Measurements from ENCODE around the gene HLA-A.
A peak's percentile ranks its signal among the peaks of the same experiment; 100 is the strongest.
"Not testable (repeated sequence)": the region's sequence is repeated elsewhere in the genome, so short reads cannot be mapped to it uniquely, and the experiment has no call there.

HLA-A gene

DNA sequence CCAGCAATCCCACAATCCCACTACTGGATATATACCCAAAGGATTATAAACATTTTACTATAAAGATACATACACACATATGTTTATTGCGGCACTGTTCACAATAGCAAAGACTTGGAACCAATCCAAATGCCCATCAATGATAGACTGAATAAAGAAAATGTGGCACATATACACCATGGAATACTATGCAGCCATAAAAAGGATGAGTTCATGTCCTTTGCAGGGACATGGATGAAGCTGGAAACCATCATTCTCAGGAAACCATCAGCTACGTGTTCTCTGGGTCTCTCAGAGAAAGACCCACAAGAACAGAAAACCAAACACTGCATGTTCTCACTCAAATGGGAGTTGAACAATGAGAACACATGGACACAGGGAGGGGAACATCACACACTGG, 21.4 kb downstream of the HLA-A start:
- DNase-seq = not testable (repeated sequence)

DNA sequence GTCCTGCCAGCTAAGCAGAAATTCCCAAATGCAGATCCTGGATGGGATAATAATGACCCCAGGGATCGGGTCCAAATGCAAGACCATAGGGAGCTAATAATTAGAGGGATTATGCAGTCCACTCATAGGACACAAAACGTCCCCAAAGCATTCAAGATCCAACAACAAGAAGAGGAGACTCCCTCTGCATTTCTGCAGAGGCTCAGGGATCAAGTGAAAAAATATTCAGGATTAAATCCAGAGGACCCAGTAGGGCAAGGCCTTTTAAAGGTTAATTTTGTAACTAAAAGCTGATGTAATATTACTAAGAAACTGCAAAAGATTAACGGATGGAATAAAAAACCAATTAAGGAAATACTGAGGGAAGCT, 22.2 kb downstream of the HLA-A start:
- no peak for DNase-seq

DNA sequence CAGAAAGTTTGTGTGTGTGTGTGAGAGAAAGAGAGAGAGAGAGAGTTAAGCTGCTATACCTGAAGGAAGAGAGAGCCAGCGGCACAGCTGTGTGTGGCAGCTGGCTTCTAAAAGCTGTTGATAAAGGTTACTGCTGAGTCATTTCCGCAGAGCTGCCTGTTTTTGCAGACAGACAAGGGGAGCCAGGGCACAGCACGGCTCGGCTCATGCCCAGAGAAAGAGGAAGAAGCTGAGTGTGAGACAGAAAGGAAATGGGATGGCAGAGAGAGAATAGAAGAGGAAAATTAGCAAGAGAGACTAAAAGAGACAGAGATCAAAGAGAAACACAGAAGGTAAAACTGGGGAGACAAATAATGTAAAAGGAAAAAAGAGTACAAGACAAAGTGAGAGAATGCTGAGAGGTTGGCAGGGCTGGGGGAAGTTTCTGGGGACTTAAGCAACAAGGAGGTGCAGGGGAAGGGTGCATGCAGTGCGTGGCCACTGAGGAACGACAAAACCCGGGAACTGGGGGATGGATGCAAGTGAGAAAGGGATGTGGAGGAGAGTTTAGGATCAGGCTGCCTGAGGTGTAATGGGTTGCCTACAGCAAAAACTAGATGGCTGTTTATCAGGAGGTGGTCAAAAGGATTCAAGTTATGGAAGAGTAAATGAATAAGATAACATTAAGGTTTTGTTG, 22.7 kb downstream of the HLA-A start:
- peak; percentile 83 for DNase-seq

DNA sequence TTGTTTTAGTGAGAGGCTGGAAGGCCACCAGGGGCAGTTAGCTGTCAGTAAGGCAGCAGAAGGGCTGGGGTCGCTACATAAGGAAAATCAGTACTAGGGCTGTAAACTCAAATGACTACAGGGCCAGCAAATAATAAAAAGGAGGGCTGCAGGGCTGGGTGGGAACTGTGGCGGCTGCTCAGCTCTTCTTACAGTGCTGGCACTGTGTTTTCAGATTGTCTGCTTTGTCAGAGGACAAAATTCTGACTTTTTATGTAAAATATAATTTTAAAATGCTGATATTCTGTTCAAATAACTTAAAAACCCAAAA, 23.2 kb downstream of the HLA-A start:
- no peak for DNase-seq

DNA sequence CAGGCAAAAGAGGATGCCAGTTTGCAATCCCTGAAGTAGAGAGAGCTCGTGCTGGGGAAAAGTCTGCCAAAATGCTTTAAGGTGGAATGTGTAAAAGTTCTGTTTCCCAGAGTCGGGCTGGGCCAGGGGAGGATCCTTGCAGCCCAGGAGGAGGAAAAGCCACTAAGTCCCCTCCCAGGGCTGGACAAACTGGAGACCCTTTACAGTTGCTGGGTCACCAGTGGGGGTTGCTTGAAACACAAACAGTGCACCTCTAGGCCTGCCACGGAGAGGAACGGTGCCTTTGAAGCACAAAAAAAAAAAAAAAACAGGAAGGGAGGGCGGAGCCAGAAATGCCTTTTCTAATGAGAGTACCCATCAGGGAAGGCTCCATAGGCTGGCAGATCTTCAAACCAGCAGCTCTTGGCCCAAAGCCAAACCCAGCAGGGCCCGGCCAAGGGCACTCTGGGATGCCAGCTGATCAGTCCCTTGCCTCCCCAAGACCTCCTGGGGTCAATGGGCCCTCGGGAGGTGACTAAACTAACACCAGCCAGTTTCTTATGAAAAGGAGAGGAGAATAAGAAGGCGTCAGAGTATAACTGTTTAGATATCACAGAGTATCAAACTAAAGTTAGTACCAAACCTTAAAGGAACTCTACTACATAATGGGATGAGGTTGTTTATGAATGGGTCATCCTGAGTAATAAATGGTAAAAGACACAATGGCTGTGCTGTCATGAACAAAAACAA, 23.7 kb downstream of the HLA-A start:
- DNase-seq = peak; percentile 86

DNA sequence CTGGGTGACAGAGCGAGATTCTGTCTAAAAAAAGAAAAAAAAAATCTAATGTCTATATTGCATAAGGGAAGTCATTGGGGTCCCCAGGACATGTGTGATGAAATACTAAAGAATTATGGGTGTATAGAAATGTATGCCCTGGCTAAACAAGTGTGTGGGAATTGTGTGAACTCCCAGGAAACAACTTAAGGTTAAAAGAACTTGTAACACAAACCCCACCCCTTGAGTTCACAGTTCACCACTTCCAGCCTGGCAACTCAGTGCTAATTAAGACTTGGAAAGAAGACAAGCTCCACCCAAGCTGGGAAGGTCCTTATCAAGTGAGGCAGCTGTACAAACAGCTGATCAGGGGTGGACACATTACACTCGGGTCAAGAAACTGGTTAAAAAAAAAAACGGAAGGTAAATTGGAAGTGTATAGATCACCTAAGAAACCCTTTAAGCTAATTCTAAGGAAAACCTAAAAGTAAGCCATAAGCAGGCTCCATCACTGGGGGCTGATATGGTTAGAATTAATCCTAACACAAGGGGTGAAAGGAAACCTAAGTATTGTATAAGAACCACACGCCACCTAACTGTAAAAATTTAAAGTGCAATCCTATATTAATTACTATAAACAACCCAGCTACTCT, 25.2 kb downstream of the HLA-A start:
- peak; percentile 43 for DNase-seq

DNA sequence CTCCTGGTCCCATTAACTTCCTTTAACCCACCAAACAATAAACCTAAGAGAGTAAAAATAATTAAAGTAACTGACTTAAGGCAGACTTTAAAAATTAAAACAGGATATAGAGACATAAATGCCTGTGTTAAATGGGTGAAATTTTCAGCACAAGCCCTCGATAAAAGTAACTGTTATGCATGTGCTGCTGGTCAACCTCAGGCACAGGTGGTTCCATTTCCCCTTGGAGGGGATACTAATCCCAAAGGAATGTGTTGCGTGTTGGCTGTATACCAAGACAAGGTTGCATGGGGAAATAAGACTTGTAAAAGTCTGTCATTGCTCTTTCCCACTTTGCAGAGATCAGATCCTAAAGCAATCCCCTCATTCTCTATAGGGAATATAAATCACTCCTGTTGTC, 25.8 kb downstream of the HLA-A start:
- no peak for DNase-seq

DNA sequence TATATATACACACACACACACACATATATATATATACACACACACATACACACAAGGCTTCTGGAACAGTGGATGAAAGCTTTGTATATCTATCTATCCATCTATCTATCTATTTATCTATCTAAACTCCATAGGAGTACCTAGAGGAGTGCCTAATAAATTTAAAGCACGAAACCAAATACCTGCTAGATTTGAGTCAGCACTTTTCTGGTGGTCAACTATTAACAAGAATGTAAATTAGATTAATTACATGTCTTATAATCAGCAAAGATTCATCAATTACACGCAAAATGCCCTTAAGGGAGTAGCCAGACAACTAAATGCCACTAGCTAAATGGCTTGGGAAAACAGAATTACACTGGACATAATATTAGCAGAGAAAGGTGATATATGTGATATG, 26.6 kb downstream of the HLA-A start:
- DNase-seq = no peak

DNA sequence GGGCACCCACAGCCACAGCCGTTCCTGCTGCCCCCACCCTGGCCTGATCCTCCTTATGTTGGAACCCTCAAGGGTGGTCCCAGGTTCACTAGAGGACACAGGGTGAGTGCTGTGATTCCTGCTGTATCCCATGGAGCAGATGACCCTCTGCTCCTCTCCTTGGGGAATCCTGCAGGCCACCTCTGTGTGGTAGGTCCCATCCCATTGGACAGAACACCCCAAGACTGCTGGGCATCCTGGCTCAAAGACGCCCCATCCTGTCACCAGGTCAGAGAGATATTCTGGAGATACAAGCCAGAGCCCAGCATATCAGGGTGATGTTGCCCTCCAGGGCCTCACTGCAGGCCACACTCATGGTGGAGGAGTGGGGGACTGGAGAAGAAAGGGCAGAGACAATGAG, 28.4 kb downstream of the HLA-A start:
- no peak for DNase-seq

DNA sequence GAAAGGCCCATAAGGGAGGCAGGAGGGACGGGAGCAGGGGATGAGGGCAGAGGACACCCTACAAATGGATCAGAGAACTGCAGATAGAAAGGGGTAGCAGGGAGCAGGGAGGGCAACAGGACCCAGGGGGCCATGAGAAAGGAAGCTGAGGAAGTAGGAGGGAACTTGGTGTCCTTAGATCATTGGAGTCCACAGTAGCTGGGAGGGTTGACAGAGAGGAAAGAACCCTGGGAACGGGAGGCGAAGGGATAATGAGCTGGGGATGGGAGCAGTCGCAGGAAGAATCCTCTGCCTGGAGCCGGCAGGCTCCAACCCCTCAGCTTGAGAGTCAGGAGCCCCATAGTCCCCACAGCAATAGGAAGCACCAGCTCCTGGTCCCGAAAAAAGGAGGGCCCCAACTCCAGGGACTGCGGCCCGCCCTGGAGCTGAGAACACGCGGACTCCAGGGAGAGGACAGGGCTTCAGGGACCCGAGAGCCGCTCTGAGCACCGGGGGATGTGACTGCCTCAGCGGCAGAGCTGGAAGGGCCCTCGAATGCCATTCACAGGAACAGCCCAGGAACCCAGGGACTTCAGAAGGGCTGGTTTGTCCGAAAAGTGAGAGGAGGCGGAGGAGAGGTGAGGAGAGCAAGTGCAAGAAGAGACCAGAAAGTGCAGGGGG, 32.7 kb downstream of the HLA-A start:
- no peak for DNase-seq

DNA sequence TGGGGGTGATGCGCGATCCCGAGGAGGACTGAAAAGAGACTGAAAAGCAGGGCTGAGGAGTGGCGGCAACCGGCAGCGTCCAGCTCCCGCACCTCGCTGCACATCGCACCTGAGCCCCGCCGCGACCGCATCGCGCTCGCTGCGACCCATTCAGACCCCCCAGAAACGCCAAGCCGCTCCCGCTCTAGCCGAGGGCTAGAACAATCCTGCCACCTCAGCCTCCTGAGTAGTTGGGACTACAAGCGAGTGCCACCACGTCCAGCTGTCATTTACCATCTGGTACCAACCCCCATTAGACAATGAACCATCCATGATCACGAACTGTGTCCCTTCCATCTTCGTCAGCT, 33.2 kb downstream of the HLA-A start:
- DNase-seq = no peak

DNA sequence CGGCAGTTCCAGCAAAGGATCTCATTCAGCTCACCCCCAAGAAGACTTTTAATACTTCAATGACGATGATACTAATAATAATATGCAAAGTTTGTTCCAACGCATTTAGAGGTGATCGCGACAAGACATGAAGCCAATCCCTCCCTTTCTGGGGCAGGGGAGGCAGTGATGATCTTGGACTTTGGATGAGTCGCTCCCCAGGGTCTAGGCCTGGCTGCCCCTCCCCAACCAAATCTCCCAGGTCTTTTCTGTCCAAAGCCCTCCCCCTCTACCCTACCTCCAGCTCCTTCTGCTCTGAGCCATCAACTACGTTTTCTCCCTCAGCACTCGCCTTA, 33.9 kb downstream of the HLA-A start:
- DNase-seq = no peak

DNA sequence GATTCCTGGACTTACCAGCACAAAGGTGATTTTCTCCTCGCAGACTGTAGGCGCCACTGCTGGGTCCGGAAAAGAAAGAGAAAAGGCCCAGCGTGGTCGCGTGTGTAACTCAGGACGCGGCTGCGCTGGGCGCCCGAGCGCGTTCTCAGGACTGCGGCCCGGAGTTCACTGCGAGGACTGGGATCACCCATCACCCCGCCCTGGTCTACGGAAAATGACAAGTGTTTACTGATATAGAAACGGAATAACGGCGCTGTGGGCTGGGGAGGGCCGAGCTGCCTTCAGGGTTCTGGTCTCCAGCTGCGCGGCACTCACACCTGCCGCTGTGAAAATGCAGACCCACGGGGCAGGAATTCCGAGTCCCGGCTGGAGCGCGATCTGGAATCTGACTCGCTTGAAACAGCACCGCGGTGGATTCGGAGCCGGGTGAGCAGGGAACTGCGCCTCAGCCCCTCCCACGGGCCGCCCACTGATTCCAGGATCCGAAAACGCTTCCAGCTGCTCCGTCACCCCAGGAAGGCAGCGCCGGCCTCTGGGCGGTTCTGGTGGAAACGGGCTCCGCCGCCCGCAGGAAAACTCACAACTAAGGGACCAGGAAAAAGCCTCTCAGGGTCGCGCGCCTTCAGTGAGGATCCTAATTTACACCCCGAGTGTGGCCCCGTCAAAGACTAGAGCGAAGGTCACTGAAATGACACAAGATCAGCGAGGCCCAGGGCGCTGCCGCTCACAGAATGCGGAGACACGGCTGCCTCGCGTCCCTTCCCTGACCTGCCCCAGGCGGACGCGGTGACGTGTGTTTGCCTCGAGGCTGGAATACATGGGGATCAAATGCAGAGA, 34.5 kb downstream of the HLA-A start:
- DNase-seq = peak; percentile 79

DNA sequence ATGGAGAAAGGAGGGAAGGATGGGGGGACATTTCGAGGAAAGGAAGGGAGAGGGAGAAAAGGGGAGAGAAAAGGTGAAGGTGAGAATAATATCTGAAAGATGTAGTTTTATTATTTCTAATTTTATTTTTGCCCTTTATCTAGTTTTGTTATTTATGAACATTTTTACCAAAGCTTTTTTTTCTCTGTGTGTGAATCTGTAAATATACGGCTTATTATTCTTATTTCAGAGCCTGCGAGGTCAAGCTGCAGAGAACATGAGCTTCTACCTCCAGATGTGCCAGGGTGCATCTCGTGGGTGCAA, 35.0 kb downstream of the HLA-A start:
- no peak for DNase-seq

DNA sequence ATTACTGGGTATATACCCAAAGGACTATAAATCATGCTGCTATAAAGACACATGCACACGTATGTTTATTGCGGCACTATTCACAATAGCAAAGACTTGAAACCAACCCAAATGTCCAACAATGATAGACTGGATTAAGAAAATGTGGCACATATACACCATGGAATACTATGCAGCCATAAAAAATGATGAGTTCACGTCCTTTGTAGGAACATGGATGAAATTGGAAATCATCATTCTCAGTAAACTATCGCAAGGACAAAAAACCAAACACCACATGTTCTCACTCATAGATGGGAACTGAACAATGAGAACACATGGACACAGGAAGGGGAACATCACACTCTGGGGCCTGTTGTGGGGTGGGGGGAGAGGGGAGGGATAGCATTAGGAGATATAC, 37.7 kb downstream of the HLA-A start:
- DNase-seq = not testable (repeated sequence)

DNA sequence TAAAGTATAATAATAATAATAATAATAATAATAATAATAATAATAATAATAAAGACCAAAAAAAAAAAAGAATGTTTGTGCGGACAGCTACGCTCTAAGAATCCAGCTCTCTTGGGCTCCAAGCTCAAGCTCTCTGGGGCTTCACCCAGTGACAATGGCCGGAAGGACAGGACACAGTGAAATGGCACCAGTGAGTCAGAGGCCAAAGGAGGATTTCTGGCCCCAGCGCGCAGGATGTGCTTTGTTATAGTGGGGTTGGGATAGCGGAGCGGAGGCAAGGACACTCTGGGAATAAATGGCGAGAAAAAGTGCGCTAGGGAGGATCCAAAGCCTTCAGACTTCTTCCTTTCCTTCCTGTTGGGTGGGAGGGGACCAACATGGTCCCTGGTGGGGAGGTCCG, 38.2 kb downstream of the HLA-A start:
- no peak for DNase-seq

DNA sequence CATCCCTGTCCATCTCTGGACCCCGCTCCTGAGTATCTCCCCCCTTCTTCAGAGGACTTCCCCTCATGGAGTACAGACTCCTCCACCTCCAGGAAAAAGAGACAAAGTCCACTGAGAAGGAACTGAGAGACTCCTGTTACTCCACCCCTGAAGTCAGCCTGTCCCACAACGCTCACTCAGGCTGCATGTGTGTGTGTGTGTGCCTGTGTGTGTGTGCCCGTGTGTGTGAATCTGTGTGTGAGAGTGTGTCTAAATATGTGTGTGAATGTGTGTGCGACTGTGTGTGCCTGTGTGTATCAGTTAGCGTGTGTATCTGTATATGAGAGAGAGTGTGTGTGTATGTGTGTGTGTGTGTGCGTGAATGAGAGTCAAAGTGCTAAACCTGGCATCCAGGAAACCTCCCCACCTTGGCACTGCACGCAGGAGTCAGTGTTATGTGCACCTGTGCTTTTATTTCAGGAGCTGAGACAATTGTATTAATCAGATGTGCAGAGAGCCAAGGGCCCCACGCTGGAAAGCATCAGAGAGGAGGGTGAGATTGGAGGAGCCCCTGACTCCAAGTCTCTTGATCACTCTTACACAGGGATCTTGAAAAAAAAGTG, 39.0 kb downstream of the HLA-A start:
- no peak for DNase-seq

DNA sequence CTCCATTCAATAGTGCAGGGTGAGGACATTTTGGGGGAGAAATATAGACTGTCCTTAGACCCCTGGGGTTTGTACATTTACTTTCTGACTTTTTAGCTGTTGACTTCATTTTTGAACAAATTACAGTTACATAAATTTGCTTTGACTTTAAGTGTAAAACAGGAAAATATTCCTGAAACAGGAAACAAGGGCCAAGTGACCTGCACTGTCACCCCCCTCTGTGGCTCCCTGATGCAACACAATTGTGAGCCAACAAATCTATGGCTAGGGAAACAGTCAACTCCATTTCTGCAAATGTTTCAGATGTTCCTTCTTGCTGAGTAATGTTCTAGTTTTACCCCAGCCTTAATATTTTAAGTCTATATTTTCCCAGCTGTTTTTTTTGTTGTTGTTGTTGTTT, 39.8 kb downstream of the HLA-A start:
- no peak for DNase-seq

DNA sequence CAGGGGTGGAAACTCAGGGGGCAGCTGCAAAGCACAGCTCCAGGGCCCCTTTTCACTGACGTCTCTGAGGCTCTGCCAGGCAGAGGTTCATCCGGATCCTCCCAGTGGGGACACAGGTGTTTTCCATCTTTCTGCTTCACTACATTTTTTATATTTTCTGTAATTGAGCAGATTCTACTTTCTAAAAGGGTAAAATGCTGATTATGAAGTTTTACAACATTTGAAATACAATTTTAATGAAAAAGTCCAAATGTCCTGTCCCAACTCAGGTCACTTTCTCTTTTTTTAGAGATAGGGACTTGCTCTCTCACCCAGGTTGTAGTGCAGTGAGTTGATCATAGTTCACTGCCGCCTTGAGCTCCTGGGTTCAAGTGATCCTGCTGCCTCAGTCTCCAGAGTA, 41.9 kb downstream of the HLA-A start:
- no peak for DNase-seq

DNA sequence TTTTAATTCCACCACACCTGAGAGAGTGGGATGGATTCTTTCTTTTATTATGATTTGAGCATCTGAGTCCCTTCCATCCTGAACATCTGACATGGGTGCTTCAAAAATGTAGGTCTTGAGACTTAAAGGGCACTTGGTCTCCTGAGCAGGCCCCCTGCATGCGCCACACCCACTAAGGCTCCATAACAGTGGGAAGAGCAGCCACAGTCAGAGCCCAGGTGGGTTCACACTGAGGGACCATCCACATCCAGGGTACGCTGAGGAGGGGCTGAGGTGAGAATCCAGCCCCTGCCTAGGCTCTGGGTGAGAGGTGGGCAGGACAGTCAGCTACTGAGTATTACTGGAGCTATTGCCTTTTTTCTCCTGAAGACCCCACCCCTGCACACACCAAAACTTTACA, 42.7 kb downstream of the HLA-A start:
- DNase-seq = no peak

DNA sequence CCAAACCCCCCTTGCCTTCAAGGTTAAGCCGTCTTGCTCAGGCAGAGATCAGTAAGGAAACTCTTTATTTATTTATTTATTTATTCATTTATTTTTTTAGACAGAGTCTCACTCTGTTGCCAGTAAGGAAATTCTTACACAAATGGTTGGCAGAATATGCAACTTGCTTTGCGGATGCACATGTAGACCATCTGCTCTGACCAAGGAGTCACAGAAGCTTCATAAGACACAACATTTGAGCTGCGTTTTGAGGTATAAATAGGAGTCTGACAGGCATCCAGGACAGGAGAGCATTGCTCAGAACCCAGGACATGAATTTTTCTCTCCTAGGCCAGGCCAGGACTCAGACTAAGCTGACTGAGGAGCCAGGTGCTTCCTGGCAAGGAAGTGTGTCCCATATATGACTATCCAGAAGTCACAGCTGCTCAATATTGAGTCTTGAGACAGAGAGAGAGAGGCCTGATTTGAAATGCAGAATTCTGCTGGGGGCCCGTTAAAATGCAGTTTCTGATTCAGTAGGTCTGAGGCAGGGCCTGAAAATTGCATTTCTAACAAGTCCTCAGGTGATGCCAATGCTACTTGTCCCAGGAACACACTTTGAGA, 43.9 kb downstream of the HLA-A start:
- no peak for DNase-seq

DNA sequence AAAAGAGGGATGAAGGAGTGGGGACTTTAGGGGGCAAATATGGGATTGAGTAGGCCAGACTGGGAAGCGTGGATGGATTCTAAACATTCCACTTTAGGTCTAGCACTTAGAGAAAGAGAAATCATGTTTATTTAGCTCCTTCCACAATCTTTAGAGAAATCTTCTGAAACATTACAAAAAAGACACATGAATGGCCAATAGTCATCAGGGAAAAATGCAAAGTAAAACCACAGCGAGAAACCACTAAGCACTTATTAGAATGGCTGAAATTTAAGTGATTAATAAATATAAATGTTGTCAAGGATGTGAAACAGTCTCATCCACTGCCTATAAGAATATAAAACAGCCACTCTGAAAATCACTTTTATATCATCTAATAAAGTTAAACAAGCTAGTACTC, 46.9 kb downstream of the HLA-A start:
- DNase-seq = no peak

DNA sequence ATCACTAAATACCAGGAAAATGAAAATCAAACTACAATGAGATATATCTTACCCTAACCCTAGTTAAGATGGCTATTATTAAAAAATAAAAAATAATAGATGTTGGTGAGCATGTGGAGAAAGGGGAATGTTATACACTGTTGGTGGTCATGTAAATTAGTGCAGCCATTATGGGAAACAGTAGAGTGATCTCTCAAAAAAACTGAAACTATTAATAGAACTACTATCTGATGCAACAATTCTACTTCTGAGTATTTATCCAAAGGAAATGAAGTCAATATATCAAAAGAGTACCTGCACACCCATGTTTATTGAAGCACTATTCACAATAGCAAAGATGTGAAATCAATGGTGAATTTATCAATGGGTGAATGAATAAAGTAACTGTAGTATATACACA, 48.6 kb downstream of the HLA-A start:
- DNase-seq = no peak
